HEK293 (cell line): ENCODE measurements around the gene MED13L.

Source experiments
- HOXA7 ChIP-seq: sonication (generic); formaldehyde crosslinking; IDR thresholded peaks from 2 replicates; pipeline ENCODE4 v1.8.1; 2022; ENCODE audit warnings: missing genetic modification reagents, borderline replicate concordance
- SP2 ChIP-seq: fragments of 450-650 bp; formaldehyde crosslinking; IDR thresholded peaks from 2 replicates; pipeline ENCODE4 v1.5.1; 2016; ENCODE audit warnings: missing biosample characterization, missing genetic modification characterization
- WT1 ChIP-seq: fragments of 450-650 bp; formaldehyde crosslinking; IDR thresholded peaks from 2 replicates; pipeline ENCODE4 v1.5.1; 2016; ENCODE audit warnings: missing biosample characterization, missing genetic modification characterization
- ZBTB7A ChIP-seq: fragments of 450-650 bp; formaldehyde crosslinking; IDR thresholded peaks from 2 replicates; pipeline ENCODE4 v1.5.1; 2016; ENCODE audit warnings: low read depth, missing biosample characterization, missing genetic modification characterization
- ZNF274 ChIP-seq, 2 experiments: fragments of 200-500 bp in 1 of 2; fragments of 450-650 bp in 1 of 2; sonication (Bioruptor generic) in 1 of 2; formaldehyde crosslinking in 1 of 2; IDR thresholded peaks; 2 replicates each; pipeline versions ENCODE4 v1.5.1 to v1.6.1; 2014 to 2016; ENCODE audit warnings: borderline replicate concordance in 1 of 2, inconsistent platforms in 1 of 2, low read length in 1 of 2, missing biosample characterization in 1 of 2, missing genetic modification characterization in 1 of 2
- ZNF366 ChIP-seq: fragments of 450-650 bp; formaldehyde crosslinking; conservative IDR thresholded peaks from 2 replicates; pipeline ENCODE4 v1.5.1; 2016; ENCODE audit warnings: missing biosample characterization, missing genetic modification characterization
- ZNF521 ChIP-seq: fragments of 450-650 bp; formaldehyde crosslinking; IDR thresholded peaks from 2 replicates; pipeline ENCODE4 v1.5.1; 2017; ENCODE audit warnings: missing biosample characterization, mild to moderate bottlenecking, missing genetic modification characterization
- ZNF747 ChIP-seq: fragments of 450-650 bp; formaldehyde crosslinking; IDR thresholded peaks from 2 replicates; pipeline ENCODE4 v1.5.1; 2016; ENCODE audit warnings: missing biosample characterization, missing genetic modification characterization
- TF ChIP-seq, protein P1 (sequence below): fragments of 450-650 bp; formaldehyde crosslinking; IDR thresholded peaks from 2 replicates; pipeline ENCODE4 v1.5.1; 2016; ENCODE audit warnings: missing biosample characterization, missing genetic modification characterization

- TF ChIP-seq ZNF366 (tag by site-specific recombination) (no peak), ZBTB7A (no peak), ZNF274 (IDR thresholded peaks at IDR 0.05; ENCODE audit: low read length) (no peak), ZNF274 (tag by site-specific recombination; IDR thresholded peaks at IDR 0.05; ENCODE audit: borderline replicate concordance) (no peak), ZNF521 (tag by site-specific recombination) (no peak), WT1 (tag by site-specific recombination) (no peak), ZNF747 (tag by site-specific recombination) (no peak), HOXA7 (no peak), SP2 (tag by site-specific recombination) (no peak)
- TF ChIP-seq, protein P1, sequence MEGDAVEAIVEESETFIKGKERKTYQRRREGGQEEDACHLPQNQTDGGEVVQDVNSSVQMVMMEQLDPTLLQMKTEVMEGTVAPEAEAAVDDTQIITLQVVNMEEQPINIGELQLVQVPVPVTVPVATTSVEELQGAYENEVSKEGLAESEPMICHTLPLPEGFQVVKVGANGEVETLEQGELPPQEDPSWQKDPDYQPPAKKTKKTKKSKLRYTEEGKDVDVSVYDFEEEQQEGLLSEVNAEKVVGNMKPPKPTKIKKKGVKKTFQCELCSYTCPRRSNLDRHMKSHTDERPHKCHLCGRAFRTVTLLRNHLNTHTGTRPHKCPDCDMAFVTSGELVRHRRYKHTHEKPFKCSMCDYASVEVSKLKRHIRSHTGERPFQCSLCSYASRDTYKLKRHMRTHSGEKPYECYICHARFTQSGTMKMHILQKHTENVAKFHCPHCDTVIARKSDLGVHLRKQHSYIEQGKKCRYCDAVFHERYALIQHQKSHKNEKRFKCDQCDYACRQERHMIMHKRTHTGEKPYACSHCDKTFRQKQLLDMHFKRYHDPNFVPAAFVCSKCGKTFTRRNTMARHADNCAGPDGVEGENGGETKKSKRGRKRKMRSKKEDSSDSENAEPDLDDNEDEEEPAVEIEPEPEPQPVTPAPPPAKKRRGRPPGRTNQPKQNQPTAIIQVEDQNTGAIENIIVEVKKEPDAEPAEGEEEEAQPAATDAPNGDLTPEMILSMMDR, result no peak
Measured at GRCh38 chr12:115941362-115941761, 336.1 kb downstream of the MED13L start.
